Measurements from ENCODE around the gene DNAJC7.

DNA sequence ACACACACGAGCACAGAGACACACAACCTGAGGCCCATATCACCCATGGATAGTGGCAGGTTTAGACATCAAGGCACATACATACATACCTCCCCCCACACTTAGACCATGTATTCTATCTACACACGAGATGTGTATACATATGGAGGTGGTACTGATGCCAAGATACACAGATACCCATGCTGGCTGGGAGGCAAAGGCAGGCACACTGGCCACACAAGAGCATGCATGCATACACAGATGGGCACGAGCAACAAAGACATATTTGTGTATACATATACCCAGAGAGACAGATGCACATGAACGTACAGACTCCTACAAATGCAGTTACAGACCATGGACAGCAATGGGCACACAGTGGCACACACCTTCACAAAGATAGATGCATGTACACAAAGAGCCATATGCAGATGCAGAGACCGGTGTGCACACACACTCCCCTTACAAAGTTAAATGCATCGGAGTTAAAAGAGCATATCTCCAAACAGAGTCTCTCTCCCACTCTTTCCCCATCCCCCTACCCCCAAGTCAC lies 35.2 kb upstream of the DNAJC7 start:
- no peak for TF ChIP-seq POLR2A (IDR thresholded peaks at IDR 0.05; ENCODE audit: low read length)
- TF ChIP-seq GATA1 (IDR thresholded peaks at IDR 0.05; ENCODE audit: low read depth, low read length), result no peak

Data from erythroblast (primary cell).